ENCODE results near the gene INPP5F.
"Not testable (repeated sequence)": the region's sequence is repeated elsewhere in the genome, so short reads cannot be mapped to it uniquely, and the experiment has no call there.

Gene INPP5F

GRCh38 chr10:119826771-119827170 is 100.9 kb downstream of the INPP5F start:
- no peak for DNase-seq

- no peak for DNase-seq
Measured at GRCh38 chr10:119827430-119827829, 101.6 kb downstream of the INPP5F start.

GRCh38 chr10:119829429-119829828 is 103.6 kb downstream of the INPP5F start:
- no peak for DNase-seq

GRCh38 chr10:119830851-119831250 is 105.0 kb downstream of the INPP5F start:
- DNase-seq = no peak

- DNase-seq = no peak
Measured at GRCh38 chr10:119831656-119832055, 105.8 kb downstream of the INPP5F start.

- no peak for DNase-seq
Measured at GRCh38 chr10:119832951-119833350, 107.1 kb downstream of the INPP5F start.

GRCh38 chr10:119834188-119834587 is 108.3 kb downstream of the INPP5F start:
- DNase-seq = no peak

GRCh38 chr10:119845656-119846055 is 119.8 kb downstream of the INPP5F start:
- no peak for DNase-seq

GRCh38 chr10:119849031-119849789 is 123.4 kb downstream of the INPP5F start:
- DNase-seq = no peak

- no peak for DNase-seq
Measured at GRCh38 chr10:119849944-119850343, 124.1 kb downstream of the INPP5F start.

GRCh38 chr10:119852277-119852676 is 126.4 kb downstream of the INPP5F start:
- DNase-seq = no peak

GRCh38 chr10:119852822-119853221 is 127.0 kb downstream of the INPP5F start:
- DNase-seq = no peak

GRCh38 chr10:119853574-119853973 is 127.7 kb downstream of the INPP5F start:
- DNase-seq = no peak

- no peak for DNase-seq
Measured at GRCh38 chr10:119858063-119858462, 132.2 kb downstream of the INPP5F start.

- peak in 3 of 6 experiments; percentile 10 to 48 (median 43) for DNase-seq
Measured at GRCh38 chr10:119859420-119860258, 133.8 kb downstream of the INPP5F start.

GRCh38 chr10:119860866-119861607 is 135.2 kb downstream of the INPP5F start:
- DNase-seq = no peak

GRCh38 chr10:119862524-119862923 is 136.7 kb downstream of the INPP5F start:
- no peak for DNase-seq

GRCh38 chr10:119863951-119864565 is 138.2 kb downstream of the INPP5F start:
- no peak for DNase-seq

- DNase-seq = no peak
Measured at GRCh38 chr10:119865699-119866240, 139.9 kb downstream of the INPP5F start.

- no peak for DNase-seq
Measured at GRCh38 chr10:119867317-119867716, 141.5 kb downstream of the INPP5F start.

- DNase-seq = not testable (repeated sequence)
Measured at GRCh38 chr10:119869398-119869797, 143.5 kb downstream of the INPP5F start.

GRCh38 chr10:119871881-119872609 is 146.2 kb downstream of the INPP5F start:
- DNase-seq = peak; percentile 23 to 58 (median 52)
